SK-N-SH treated with all-trans-retinoic acid at 6 μM for 48 hours (cell line): ENCODE data around the gene SPATS2L.

Source experiments
- ATAC-seq: fragments of 200-7000 bp; cut with Tn5 transposase; 3 replicates; pipeline ENCODE4 v1.9.1; 2020; ENCODE audit warnings: mild to moderate bottlenecking, moderate library complexity
- ARNTL ChIP-seq: fragments of 450-650 bp; formaldehyde crosslinking; IDR thresholded peaks from 2 replicates; pipeline ENCODE4 v1.5.0; 2020; ENCODE audit warnings: low read depth, mild to moderate bottlenecking, moderate library complexity, borderline replicate concordance
- BACH2 ChIP-seq: fragments of 250-450 bp; sonication (Bioruptor Pico); IDR thresholded peaks from 2 replicates; pipeline ENCODE4 v1.9.0; 2021; ENCODE audit warnings: mild to moderate bottlenecking, borderline replicate concordance
- CSDC2 ChIP-seq: fragments of 250-450 bp; sonication (Bioruptor Pico); IDR thresholded peaks from 2 replicates; pipeline ENCODE4 v1.5.0; 2020; ENCODE audit warnings: mild to moderate bottlenecking, moderate library complexity
- ESRRG ChIP-seq: fragments of 250-450 bp; sonication (Bioruptor Pico); IDR thresholded peaks from 2 replicates; pipeline ENCODE4 v1.6.1; 2021; ENCODE audit warnings: mild to moderate bottlenecking
- ISL1 ChIP-seq: fragments of 250-450 bp; sonication (Bioruptor Pico); IDR thresholded peaks from 2 replicates; pipeline ENCODE4 v2.1.2; 2022; ENCODE audit warnings: mild to moderate bottlenecking, moderate library complexity
- PPARA ChIP-seq: fragments of 250-450 bp; sonication (Bioruptor Pico); IDR thresholded peaks from 2 replicates; pipeline ENCODE4 v1.5.0; 2020; ENCODE audit warnings: mild to moderate bottlenecking, borderline replicate concordance
- RARB ChIP-seq: fragments of 250-450 bp; sonication (Bioruptor Pico); IDR thresholded peaks from 2 replicates; pipeline ENCODE4 v1.8.0; 2021; ENCODE audit warnings: mild to moderate bottlenecking, moderate library complexity
- SNAI2 ChIP-seq: fragments of 250-450 bp; sonication (Bioruptor Pico); IDR thresholded peaks from 2 replicates; pipeline ENCODE4 v1.5.0; 2020; ENCODE audit warnings: mild to moderate bottlenecking, moderate library complexity
- TCF4 ChIP-seq: fragments of 250-450 bp; sonication (Bioruptor Pico); IDR thresholded peaks from 2 replicates; pipeline ENCODE4 v1.8.0; 2021; ENCODE audit warnings: mild to moderate bottlenecking, moderate library complexity, borderline replicate concordance
- TOX ChIP-seq: fragments of 250-450 bp; sonication (Bioruptor Pico); IDR thresholded peaks from 2 replicates; pipeline ENCODE4 v1.8.0; 2021; ENCODE audit warnings: mild to moderate bottlenecking, moderate library complexity, borderline replicate concordance
- ZC3H10 ChIP-seq: fragments of 250-450 bp; sonication (Bioruptor Pico); IDR thresholded peaks from 2 replicates; pipeline ENCODE4 v1.5.1; 2021; ENCODE audit warnings: mild to moderate bottlenecking, moderate library complexity
- ZFP3 ChIP-seq: fragments of 250-450 bp; sonication (Bioruptor Pico); IDR thresholded peaks from 2 replicates; pipeline ENCODE4 v1.5.0; 2020; ENCODE audit warnings: mild to moderate bottlenecking, moderate library complexity
- ZNF565 ChIP-seq: fragments of 450-650 bp; formaldehyde crosslinking; conservative IDR thresholded peaks from 2 replicates; pipeline ENCODE4 v1.5.0; 2020; ENCODE audit warnings: low read depth, mild to moderate bottlenecking, moderate library complexity
- ZNF70 ChIP-seq: fragments of 450-650 bp; formaldehyde crosslinking; IDR thresholded peaks from 2 replicates; pipeline ENCODE4 v1.5.0; 2020; ENCODE audit warnings: mild to moderate bottlenecking, moderate library complexity
- ZNF8 ChIP-seq: fragments of 450-650 bp; formaldehyde crosslinking; IDR thresholded peaks from 2 replicates; pipeline ENCODE4 v1.5.0; 2020; ENCODE audit warnings: mild to moderate bottlenecking, moderate library complexity
- TF ChIP-seq, protein P1 (sequence below): fragments of 250-450 bp; sonication (Bioruptor Pico); IDR thresholded peaks from 2 replicates; pipeline ENCODE4 v1.5.0; 2020; ENCODE audit warnings: mild to moderate bottlenecking, moderate library complexity
- TF ChIP-seq, protein P2 (sequence below): fragments of 250-450 bp; sonication (Bioruptor Pico); IDR thresholded peaks from 2 replicates; pipeline ENCODE4 v1.5.1; 2020; ENCODE audit warnings: low read depth, mild to moderate bottlenecking, moderate library complexity
- TF ChIP-seq, protein P3 (sequence below): fragments of 250-450 bp; sonication (Bioruptor Pico); IDR thresholded peaks from 2 replicates; pipeline ENCODE4 v1.8.0; 2021; ENCODE audit warnings: low read depth, mild to moderate bottlenecking, moderate library complexity, borderline replicate concordance
- TF ChIP-seq, protein P4 (sequence below): fragments of 250-450 bp; sonication (Bioruptor Pico); IDR thresholded peaks from 2 replicates; pipeline ENCODE4 v1.5.1; 2021; ENCODE audit warnings: mild to moderate bottlenecking, moderate library complexity
- TF ChIP-seq, protein P5 (sequence below): fragments of 250-450 bp; sonication (Bioruptor Pico); IDR thresholded peaks from 2 replicates; pipeline ENCODE4 v1.8.0; 2020; ENCODE audit warnings: mild to moderate bottlenecking, moderate library complexity, borderline replicate concordance

SPATS2L gene

DNA sequence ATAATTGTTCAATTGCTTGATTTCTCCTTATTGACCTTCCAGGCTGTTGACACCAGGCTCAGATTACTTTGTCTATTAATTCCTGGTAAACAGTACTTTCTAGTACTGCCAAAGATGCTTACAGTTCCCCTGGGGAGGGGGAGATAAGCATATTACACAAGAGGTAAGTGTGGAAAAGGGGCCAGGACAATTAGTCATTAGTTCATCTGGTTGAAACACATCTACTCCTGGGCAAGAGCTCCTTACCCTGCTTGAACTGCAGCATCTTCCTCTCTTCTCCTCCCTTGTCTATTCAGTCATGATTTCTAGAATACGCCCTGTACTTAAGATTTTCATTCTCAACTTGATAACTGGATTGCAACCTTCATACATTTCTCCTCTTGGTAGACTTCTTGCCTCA, 10.4 kb upstream of the SPATS2L start (continued):
- TF ChIP-seq, protein P1, sequence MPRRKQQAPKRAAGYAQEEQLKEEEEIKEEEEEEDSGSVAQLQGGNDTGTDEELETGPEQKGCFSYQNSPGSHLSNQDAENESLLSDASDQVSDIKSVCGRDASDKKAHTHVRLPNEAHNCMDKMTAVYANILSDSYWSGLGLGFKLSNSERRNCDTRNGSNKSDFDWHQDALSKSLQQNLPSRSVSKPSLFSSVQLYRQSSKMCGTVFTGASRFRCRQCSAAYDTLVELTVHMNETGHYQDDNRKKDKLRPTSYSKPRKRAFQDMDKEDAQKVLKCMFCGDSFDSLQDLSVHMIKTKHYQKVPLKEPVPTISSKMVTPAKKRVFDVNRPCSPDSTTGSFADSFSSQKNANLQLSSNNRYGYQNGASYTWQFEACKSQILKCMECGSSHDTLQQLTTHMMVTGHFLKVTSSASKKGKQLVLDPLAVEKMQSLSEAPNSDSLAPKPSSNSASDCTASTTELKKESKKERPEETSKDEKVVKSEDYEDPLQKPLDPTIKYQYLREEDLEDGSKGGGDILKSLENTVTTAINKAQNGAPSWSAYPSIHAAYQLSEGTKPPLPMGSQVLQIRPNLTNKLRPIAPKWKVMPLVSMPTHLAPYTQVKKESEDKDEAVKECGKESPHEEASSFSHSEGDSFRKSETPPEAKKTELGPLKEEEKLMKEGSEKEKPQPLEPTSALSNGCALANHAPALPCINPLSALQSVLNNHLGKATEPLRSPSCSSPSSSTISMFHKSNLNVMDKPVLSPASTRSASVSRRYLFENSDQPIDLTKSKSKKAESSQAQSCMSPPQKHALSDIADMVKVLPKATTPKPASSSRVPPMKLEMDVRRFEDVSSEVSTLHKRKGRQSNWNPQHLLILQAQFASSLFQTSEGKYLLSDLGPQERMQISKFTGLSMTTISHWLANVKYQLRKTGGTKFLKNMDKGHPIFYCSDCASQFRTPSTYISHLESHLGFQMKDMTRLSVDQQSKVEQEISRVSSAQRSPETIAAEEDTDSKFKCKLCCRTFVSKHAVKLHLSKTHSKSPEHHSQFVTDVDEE (CRISPR knock-in tag): no peak
- TF ChIP-seq ZFP3 (CRISPR knock-in tag) (no peak), CSDC2 (CRISPR knock-in tag) (no peak), ZNF70 (CRISPR knock-in tag) (no peak), BACH2 (CRISPR knock-in tag) (no peak)

DNA sequence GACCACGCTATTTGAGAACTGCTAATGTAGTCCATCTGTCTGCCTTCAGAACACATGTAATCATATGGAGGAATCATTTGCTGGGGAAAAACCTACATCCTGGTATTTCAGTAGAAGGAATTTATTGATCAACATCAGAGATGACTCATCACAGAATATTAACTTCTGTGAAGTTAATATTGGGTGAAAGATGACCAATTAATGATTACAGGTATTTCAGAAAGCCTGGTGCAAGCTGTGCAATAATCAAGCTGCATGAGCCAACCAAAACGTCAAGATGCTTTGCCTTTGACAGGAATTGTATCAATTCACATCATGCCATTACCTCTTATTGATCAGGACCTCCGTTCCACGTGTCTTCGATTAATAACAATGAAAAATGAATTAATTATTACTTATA, 9.4 kb upstream of the SPATS2L start:
- no peak for ATAC-seq
- TF ChIP-seq, protein P2, sequence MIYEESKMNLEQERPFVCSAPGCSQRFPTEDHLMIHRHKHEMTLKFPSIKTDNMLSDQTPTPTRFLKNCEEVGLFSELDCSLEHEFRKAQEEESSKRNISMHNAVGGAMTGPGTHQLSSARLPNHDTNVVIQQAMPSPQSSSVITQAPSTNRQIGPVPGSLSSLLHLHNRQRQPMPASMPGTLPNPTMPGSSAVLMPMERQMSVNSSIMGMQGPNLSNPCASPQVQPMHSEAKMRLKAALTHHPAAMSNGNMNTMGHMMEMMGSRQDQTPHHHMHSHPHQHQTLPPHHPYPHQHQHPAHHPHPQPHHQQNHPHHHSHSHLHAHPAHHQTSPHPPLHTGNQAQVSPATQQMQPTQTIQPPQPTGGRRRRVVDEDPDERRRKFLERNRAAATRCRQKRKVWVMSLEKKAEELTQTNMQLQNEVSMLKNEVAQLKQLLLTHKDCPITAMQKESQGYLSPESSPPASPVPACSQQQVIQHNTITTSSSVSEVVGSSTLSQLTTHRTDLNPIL (CRISPR knock-in tag): no peak
- TF ChIP-seq TOX (CRISPR knock-in tag) (no peak), SNAI2 (CRISPR knock-in tag) (no peak), PPARA (CRISPR knock-in tag) (no peak), ESRRG (no peak), ZFP3 (CRISPR knock-in tag) (no peak), ZNF70 (CRISPR knock-in tag) (no peak), CSDC2 (CRISPR knock-in tag) (no peak), TCF4 (CRISPR knock-in tag) (no peak), ARNTL (no peak), ZNF8 (no peak), ISL1 (CRISPR knock-in tag) (no peak), ZC3H10 (CRISPR knock-in tag) (no peak), BACH2 (CRISPR knock-in tag) (no peak), ZNF565 (no peak), RARB (no peak)
- TF ChIP-seq, protein P3, sequence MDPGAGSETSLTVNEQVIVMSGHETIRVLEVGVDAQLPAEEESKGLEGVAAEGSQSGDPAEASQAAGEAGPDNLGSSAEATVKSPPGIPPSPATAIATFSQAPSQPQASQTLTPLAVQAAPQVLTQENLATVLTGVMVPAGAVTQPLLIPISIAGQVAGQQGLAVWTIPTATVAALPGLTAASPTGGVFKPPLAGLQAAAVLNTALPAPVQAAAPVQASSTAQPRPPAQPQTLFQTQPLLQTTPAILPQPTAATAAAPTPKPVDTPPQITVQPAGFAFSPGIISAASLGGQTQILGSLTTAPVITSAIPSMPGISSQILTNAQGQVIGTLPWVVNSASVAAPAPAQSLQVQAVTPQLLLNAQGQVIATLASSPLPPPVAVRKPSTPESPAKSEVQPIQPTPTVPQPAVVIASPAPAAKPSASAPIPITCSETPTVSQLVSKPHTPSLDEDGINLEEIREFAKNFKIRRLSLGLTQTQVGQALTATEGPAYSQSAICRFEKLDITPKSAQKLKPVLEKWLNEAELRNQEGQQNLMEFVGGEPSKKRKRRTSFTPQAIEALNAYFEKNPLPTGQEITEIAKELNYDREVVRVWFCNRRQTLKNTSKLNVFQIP (CRISPR knock-in tag): no peak
- TF ChIP-seq, protein P4, sequence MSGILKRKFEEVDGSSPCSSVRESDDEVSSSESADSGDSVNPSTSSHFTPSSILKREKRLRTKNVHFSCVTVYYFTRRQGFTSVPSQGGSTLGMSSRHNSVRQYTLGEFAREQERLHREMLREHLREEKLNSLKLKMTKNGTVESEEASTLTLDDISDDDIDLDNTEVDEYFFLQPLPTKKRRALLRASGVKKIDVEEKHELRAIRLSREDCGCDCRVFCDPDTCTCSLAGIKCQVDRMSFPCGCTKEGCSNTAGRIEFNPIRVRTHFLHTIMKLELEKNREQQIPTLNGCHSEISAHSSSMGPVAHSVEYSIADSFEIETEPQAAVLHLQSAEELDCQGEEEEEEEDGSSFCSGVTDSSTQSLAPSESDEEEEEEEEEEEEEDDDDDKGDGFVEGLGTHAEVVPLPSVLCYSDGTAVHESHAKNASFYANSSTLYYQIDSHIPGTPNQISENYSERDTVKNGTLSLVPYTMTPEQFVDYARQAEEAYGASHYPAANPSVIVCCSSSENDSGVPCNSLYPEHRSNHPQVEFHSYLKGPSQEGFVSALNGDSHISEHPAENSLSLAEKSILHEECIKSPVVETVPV: no peak
- TF ChIP-seq, protein P5, sequence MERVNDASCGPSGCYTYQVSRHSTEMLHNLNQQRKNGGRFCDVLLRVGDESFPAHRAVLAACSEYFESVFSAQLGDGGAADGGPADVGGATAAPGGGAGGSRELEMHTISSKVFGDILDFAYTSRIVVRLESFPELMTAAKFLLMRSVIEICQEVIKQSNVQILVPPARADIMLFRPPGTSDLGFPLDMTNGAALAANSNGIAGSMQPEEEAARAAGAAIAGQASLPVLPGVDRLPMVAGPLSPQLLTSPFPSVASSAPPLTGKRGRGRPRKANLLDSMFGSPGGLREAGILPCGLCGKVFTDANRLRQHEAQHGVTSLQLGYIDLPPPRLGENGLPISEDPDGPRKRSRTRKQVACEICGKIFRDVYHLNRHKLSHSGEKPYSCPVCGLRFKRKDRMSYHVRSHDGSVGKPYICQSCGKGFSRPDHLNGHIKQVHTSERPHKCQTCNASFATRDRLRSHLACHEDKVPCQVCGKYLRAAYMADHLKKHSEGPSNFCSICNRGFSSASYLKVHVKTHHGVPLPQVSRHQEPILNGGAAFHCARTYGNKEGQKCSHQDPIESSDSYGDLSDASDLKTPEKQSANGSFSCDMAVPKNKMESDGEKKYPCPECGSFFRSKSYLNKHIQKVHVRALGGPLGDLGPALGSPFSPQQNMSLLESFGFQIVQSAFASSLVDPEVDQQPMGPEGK: no peak
- TF ChIP-seq, protein P1 (CRISPR knock-in tag): no peak
